ENCODE results near the gene FKBP8.
A peak's percentile ranks its signal among the peaks of the same experiment; 100 is the strongest.
"Not testable (repeated sequence)": the region's sequence is repeated elsewhere in the genome, so short reads cannot be mapped to it uniquely, and the experiment has no call there.

FKBP8 gene

GRCh38 chr19:18542941-18543813 lies at the start of gene FKBP8:
Gene FKBP8 (minus strand): TSS chr19:18543573. CDS start chr19:18541970, 1,603 bp downstream.
- peaks cover 27% of the 10 kb centered on the region for H3K4me1 Mint-ChIP-seq (ENCODE audit: low read depth)
- H3K4me3 Mint-ChIP-seq: peak within 1 kb of the TSS; percentile 89
- no peaks in the 10 kb centered on the region for H3K9me3 Mint-ChIP-seq
- H3K36me3 Mint-ChIP-seq (ENCODE audit: low read depth): peaks cover 38% of the 10 kb centered on the region
- peak; percentile 96 for DNase-seq
- H3K27ac Mint-ChIP-seq: peak within 1 kb of the TSS; percentile 96
- no peaks in the 10 kb centered on the region for H3K27me3 Mint-ChIP-seq

GRCh38 chr19:18592732-18593131 lies 49.4 kb upstream of the FKBP8 start:
- H3K27me3 Mint-ChIP-seq, H3K4me3 Mint-ChIP-seq, H3K27ac Mint-ChIP-seq, DNase-seq, H3K9me3 Mint-ChIP-seq: not testable (repeated sequence)
- H3K4me1 Mint-ChIP-seq (ENCODE audit: low read depth): peaks cover 37% of the 10 kb centered on the region
- peaks cover 30% of the 10 kb centered on the region for H3K36me3 Mint-ChIP-seq (ENCODE audit: low read depth)

- H3K4me3 Mint-ChIP-seq: peak overlapping the region; percentile 45
- H3K27ac Mint-ChIP-seq: peak overlapping the region; percentile 28
- no peak for DNase-seq
- peaks cover 40% of the 10 kb centered on the region for H3K4me1 Mint-ChIP-seq (ENCODE audit: low read depth)
- no peaks in the 10 kb centered on the region for H3K9me3 Mint-ChIP-seq
- H3K27me3 Mint-ChIP-seq: no peaks in the 10 kb centered on the region
- H3K36me3 Mint-ChIP-seq (ENCODE audit: low read depth): peaks cover 30% of the 10 kb centered on the region
Measured at GRCh38 chr19:18591735-18592385, 48.5 kb upstream of the FKBP8 start.

- H3K27me3 Mint-ChIP-seq: no peaks in the 10 kb centered on the region
- peak overlapping the region; percentile 86 for H3K4me3 Mint-ChIP-seq
- peaks cover 48% of the 10 kb centered on the region for H3K4me1 Mint-ChIP-seq (ENCODE audit: low read depth)
- peaks cover 30% of the 10 kb centered on the region for H3K36me3 Mint-ChIP-seq (ENCODE audit: low read depth)
- peak overlapping the region; percentile 77 for H3K27ac Mint-ChIP-seq
- DNase-seq: no peak
- no peaks in the 10 kb centered on the region for H3K9me3 Mint-ChIP-seq
Measured at GRCh38 chr19:18590273-18591272, 47.2 kb upstream of the FKBP8 start.

GRCh38 chr19:18589380-18590272 lies 46.3 kb upstream of the FKBP8 start:
- H3K36me3 Mint-ChIP-seq (ENCODE audit: low read depth): peaks cover 30% of the 10 kb centered on the region
- H3K27ac Mint-ChIP-seq: peak overlapping the region; percentile 96
- H3K9me3 Mint-ChIP-seq: no peaks in the 10 kb centered on the region
- no peaks in the 10 kb centered on the region for H3K27me3 Mint-ChIP-seq
- H3K4me1 Mint-ChIP-seq (ENCODE audit: low read depth): peaks cover 46% of the 10 kb centered on the region
- H3K4me3 Mint-ChIP-seq: peak overlapping the region; percentile 86
- DNase-seq: no peak

GRCh38 chr19:18588611-18589379 lies 45.4 kb upstream of the FKBP8 start, which contains the start of gene REX1BD:
Gene REX1BD (plus strand): TSS chr19:18588798. CDS start chr19:18588802, 4 bp downstream.
- Mint-ChIP-seq H3K27ac (peak within 1 kb of the TSS; percentile 96), H3K27me3 (no peaks in the 10 kb centered on the region), H3K4me1 (ENCODE audit: low read depth) (peaks cover 44% of the 10 kb centered on the region), H3K36me3 (ENCODE audit: low read depth) (peaks cover 30% of the 10 kb centered on the region), H3K4me3 (peak within 1 kb of the TSS; percentile 86), H3K9me3 (no peaks in the 10 kb centered on the region)
- peak; percentile 92 for DNase-seq

GRCh38 chr19:18587962-18588610 lies 44.7 kb upstream of the FKBP8 start:
- peaks cover 30% of the 10 kb centered on the region for H3K36me3 Mint-ChIP-seq (ENCODE audit: low read depth)

GRCh38 chr19:18587561-18587960 lies 44.2 kb upstream of the FKBP8 start:
- DNase-seq: no peak
- Mint-ChIP-seq H3K27ac (peak overlapping the region; percentile 96), H3K27me3 (no peaks in the 10 kb centered on the region), H3K4me1 (ENCODE audit: low read depth) (peaks cover 36% of the 10 kb centered on the region), H3K9me3 (no peaks in the 10 kb centered on the region), H3K4me3 (peak overlapping the region; percentile 86), H3K36me3 (ENCODE audit: low read depth) (peaks cover 27% of the 10 kb centered on the region)

More at GRCh38 chr19:18587962-18588610, 44.7 kb upstream of the FKBP8 start:
- peaks cover 38% of the 10 kb centered on the region for H3K4me1 Mint-ChIP-seq (ENCODE audit: low read depth)
- H3K4me3 Mint-ChIP-seq: peak overlapping the region; percentile 86
- peak overlapping the region; percentile 96 for H3K27ac Mint-ChIP-seq
- DNase-seq: no peak
- H3K27me3 Mint-ChIP-seq: no peaks in the 10 kb centered on the region
- no peaks in the 10 kb centered on the region for H3K9me3 Mint-ChIP-seq

- Mint-ChIP-seq H3K27me3 (no peaks in the 10 kb centered on the region), H3K27ac (no peak overlapping the region), H3K4me1 (ENCODE audit: low read depth) (peaks cover 36% of the 10 kb centered on the region), H3K4me3 (no peak overlapping the region), H3K36me3 (ENCODE audit: low read depth) (peaks cover 17% of the 10 kb centered on the region), H3K9me3 (no peaks in the 10 kb centered on the region)
- DNase-seq: no peak
Measured at GRCh38 chr19:18586306-18586705, 42.9 kb upstream of the FKBP8 start.

GRCh38 chr19:18580311-18580710 lies 36.9 kb upstream of the FKBP8 start:
- no peak overlapping the region for H3K4me3 Mint-ChIP-seq

GRCh38 chr19:18577365-18577914 lies 34.1 kb upstream of the FKBP8 start:
- Mint-ChIP-seq H3K9me3 (no peaks in the 10 kb centered on the region), H3K4me1 (ENCODE audit: low read depth) (peaks cover 37% of the 10 kb centered on the region), H3K27me3 (no peaks in the 10 kb centered on the region), H3K36me3 (ENCODE audit: low read depth) (peaks cover 63% of the 10 kb centered on the region), H3K27ac (peak overlapping the region; percentile 44), H3K4me3 (no peak overlapping the region)
- no peak for DNase-seq

More at GRCh38 chr19:18580311-18580710, 36.9 kb upstream of the FKBP8 start:
- Mint-ChIP-seq H3K9me3 (no peaks in the 10 kb centered on the region), H3K4me1 (ENCODE audit: low read depth) (peaks cover 14% of the 10 kb centered on the region), H3K27ac (no peak overlapping the region), H3K36me3 (ENCODE audit: low read depth) (peaks cover 34% of the 10 kb centered on the region), H3K27me3 (no peaks in the 10 kb centered on the region)
- DNase-seq: no peak

GRCh38 chr19:18576383-18576782 lies 33.0 kb upstream of the FKBP8 start:
- no peak for DNase-seq
- H3K4me1 Mint-ChIP-seq (ENCODE audit: low read depth): peaks cover 40% of the 10 kb centered on the region
- H3K27me3 Mint-ChIP-seq: no peaks in the 10 kb centered on the region
- H3K36me3 Mint-ChIP-seq (ENCODE audit: low read depth): peaks cover 73% of the 10 kb centered on the region
- peak overlapping the region; percentile 97 for H3K27ac Mint-ChIP-seq
- H3K4me3 Mint-ChIP-seq: no peak overlapping the region
- no peaks in the 10 kb centered on the region for H3K9me3 Mint-ChIP-seq

All from activated T-cell treated with anti-CD3 and anti-CD28 coated beads, Interleukin-2, amount 50 U/mL, for 24 hours (primary cell).